NCI-H1105 (cell line): ENCODE data around the gene PRKCZ.
"Not testable (repeated sequence)": the region's sequence is repeated elsewhere in the genome, so short reads cannot be mapped to it uniquely, and the experiment has no call there.

Experiments used
- DNase-seq: peaks from one replicate; lab custom pipeline; 2025; lab: John Stamatoyannopoulos, UW

Gene PRKCZ

GRCh38 chr1:2103266-2103900 lies 53.2 kb downstream of the PRKCZ start:
- no peak for DNase-seq

- no peak for DNase-seq
Measured at GRCh38 chr1:2103901-2104590, 53.8 kb downstream of the PRKCZ start.

- DNase-seq, result no peak
Measured at GRCh38 chr1:2104621-2105427, 54.6 kb downstream of the PRKCZ start.

GRCh38 chr1:2105781-2106524 lies 55.7 kb downstream of the PRKCZ start:
- no peak for DNase-seq

GRCh38 chr1:2106659-2107405 lies 56.6 kb downstream of the PRKCZ start:
- no peak for DNase-seq

- DNase-seq, result no peak
Measured at GRCh38 chr1:2107586-2108212, 57.5 kb downstream of the PRKCZ start.

- no peak for DNase-seq
Measured at GRCh38 chr1:2108213-2108876, 58.1 kb downstream of the PRKCZ start.

- DNase-seq, result no peak
Measured at GRCh38 chr1:2108877-2109580, 58.8 kb downstream of the PRKCZ start.

GRCh38 chr1:2109581-2110021 lies 59.4 kb downstream of the PRKCZ start:
- DNase-seq, result no peak

- no peak for DNase-seq
Measured at GRCh38 chr1:2110191-2110737, 60.1 kb downstream of the PRKCZ start.

- DNase-seq, result no peak
Measured at GRCh38 chr1:2110738-2111673, 60.8 kb downstream of the PRKCZ start.

GRCh38 chr1:2111674-2112035 lies 61.4 kb downstream of the PRKCZ start:
- DNase-seq, result no peak

- no peak for DNase-seq
Measured at GRCh38 chr1:2112280-2112701, 62.1 kb downstream of the PRKCZ start.

GRCh38 chr1:2113620-2114135 lies 63.5 kb downstream of the PRKCZ start:
- DNase-seq, result no peak

GRCh38 chr1:2114635-2115007 lies 64.4 kb downstream of the PRKCZ start:
- not testable (repeated sequence) for DNase-seq

GRCh38 chr1:2115008-2115641 lies 64.9 kb downstream of the PRKCZ start:
- no peak for DNase-seq

- DNase-seq, result no peak
Measured at GRCh38 chr1:2115702-2116341, 65.6 kb downstream of the PRKCZ start.
